GM12892 (cell line): ENCODE measurements around the gene ZNF821.
"Not testable (repeated sequence)": the region's sequence is repeated elsewhere in the genome, so short reads cannot be mapped to it uniquely, and the experiment has no call there.

Experiments
- DNase-seq: peaks from one replicate; pipeline ENCODE4 v3.0.0; 2011; ENCODE audit not compliant: insufficient read length
- FAIRE-seq: peaks from 2 replicates; lab custom pipeline; 2011; peaks lifted over from hg19 to GRCh38; lab: Jason Lieb, UNC
- POLR2A ChIP-seq: IDR thresholded peaks from 2 replicates; pipeline ENCODE4 v1.6.1; 2011; ENCODE audit warnings: low read depth, low read length, control low read depth
- POLR2AphosphoS5 ChIP-seq: IDR thresholded peaks from 2 replicates; pipeline ENCODE4 v1.6.1; 2011; ENCODE audit warnings: low read depth, low read length, control low read depth
- TAF1 ChIP-seq: IDR thresholded peaks from 2 replicates; pipeline ENCODE4 v1.6.1; 2011; ENCODE audit warnings: low read depth, mild to moderate bottlenecking, control low read depth, low read length, borderline replicate concordance

Gene ZNF821

GRCh38 chr16:71853413-71853812 is 30.6 kb downstream of the ZNF821 start:
- no peak; the same call in 1 of the 2 replicates for TF ChIP-seq POLR2AphosphoS5
- peak; percentile 54; the same call in 1 of the 2 replicates for TF ChIP-seq POLR2A
- DNase-seq = peak; percentile 66
- peak; percentile 88 for FAIRE-seq

- no peak for DNase-seq
- no peak for TF ChIP-seq TAF1
- TF ChIP-seq POLR2AphosphoS5 = 0 out of 2 replicates have a peak, but pooled peaks have one; percentile 6
- no peak for FAIRE-seq
Measured at GRCh38 chr16:71852561-71852960, 31.4 kb downstream of the ZNF821 start.

DNA sequence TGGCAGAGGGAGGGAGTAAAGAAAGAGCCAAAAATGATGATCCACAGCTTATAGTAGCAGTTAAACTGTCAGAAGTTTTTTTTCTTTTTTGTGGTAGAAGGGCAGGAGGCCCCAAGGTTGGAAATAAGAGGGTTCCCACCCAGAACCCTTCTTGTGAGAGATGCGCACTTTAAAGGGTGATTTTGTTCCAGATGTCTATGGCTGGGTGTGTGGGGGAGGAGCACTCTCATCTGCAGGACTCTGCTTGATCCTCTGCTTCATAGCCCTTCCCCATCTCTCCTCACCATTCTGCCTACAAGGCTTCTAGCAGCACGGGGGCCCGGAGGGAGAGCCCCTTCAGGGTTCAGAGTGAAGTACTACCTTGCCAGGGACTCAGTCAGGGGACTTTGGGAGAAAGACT is 31.8 kb downstream of the ZNF821 start:
- no peak for DNase-seq
- no peak for FAIRE-seq
- TF ChIP-seq POLR2A (no peak), POLR2AphosphoS5 (0 out of 2 replicates have a peak, but pooled peaks have one; percentile 14)

DNA sequence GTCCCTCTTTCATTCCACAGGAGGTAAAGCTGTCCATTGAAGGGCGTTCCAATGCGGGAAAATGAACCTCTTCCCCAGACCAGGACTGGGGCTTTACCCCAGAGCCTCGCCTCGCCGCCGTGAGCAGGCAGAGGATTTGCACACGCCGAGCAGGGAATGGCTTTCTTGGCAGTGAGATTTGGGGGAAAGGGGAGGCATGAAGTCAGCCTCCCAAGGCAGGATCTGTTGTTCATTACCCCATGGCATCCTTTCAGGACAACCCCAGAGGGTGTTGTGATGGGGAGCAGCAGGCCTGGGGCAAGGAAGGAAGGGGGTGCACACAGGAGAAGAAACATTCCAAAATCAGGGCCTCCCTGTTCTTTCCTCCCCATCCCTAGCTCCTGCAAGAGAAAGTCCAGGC is 32.2 kb downstream of the ZNF821 start:
- no peak for FAIRE-seq

DNA sequence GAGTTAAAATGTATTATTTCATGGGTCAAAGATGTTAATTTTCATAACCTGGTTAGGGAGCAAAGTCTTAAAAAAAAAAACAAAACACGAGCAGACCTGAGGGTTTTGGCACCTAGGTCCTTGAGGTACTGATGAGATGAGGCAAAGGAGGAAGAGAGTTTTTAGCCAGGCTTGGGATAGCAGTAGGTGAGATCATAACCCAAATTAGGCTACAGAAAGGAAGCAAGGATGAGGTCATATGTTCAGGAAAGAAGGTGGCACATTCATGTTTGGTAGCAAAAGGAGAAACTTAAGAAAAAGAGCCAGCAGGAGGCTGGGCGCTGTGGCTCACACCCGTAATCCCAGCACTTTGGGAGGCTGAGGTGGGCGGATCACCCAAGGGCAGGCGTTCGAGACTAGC is 35.4 kb downstream of the ZNF821 start:
- no peak for DNase-seq
- FAIRE-seq = no peak
- TF ChIP-seq POLR2AphosphoS5 (no peak), POLR2A (no peak), TAF1 (no peak)

More for the DNA sequence above, 32.2 kb downstream of the ZNF821 start:
- no peak for TF ChIP-seq POLR2AphosphoS5
- no peak for TF ChIP-seq TAF1
- TF ChIP-seq POLR2A = no peak
- DNase-seq = no peak

DNA sequence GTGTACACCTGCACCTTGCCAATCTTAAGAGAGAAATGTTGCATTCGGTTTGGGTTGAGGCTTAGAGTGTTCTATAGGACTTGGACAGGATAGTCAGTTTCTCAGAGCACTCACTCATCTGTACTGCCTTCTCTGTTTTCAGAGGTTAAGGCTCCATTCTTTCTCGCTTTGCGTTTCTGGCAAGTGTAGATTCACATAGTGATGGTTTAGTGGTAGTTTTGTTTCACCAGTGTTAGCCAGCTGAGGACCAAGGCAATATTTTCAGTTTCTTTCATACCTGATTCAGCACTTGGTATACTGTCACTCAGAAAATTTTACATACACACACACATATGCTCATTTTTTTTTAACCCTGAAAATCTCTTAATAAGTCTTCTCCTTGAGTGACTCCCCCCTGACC is 36.9 kb downstream of the ZNF821 start:
- no peak for DNase-seq
- FAIRE-seq = no peak
- TF ChIP-seq TAF1 (no peak), POLR2A (no peak), POLR2AphosphoS5 (no peak)

- TF ChIP-seq TAF1 (no peak), POLR2A (no peak), POLR2AphosphoS5 (no peak)
- FAIRE-seq = no peak
- DNase-seq = no peak
Measured at GRCh38 chr16:71846431-71846830, 37.6 kb downstream of the ZNF821 start.

- peak; percentile 94 for DNase-seq
- peak; percentile 89 for FAIRE-seq
- TF ChIP-seq TAF1 (peak; percentile 71), POLR2A (peak; percentile 86), POLR2AphosphoS5 (peak; percentile 68; the same call in 1 of the 2 replicates)
Measured at GRCh38 chr16:71845639-71846430, 38.1 kb downstream of the ZNF821 start, which contains the start of gene ATXN1L. Gene ATXN1L (plus strand): TSS chr16:71845976. CDS start chr16:71849741, 3,765 bp downstream.

GRCh38 chr16:71843572-71843971 is 40.4 kb downstream of the ZNF821 start:
- peak; percentile 36 for FAIRE-seq
- no peak for DNase-seq
- TF ChIP-seq TAF1 (no peak), POLR2AphosphoS5 (no peak), POLR2A (no peak)

- FAIRE-seq (no peak), DNase-seq (no peak)
- no peak for TF ChIP-seq TAF1
- no peak for TF ChIP-seq POLR2AphosphoS5
- TF ChIP-seq POLR2A = no peak
Measured at GRCh38 chr16:71840052-71840451, 43.9 kb downstream of the ZNF821 start.

DNA sequence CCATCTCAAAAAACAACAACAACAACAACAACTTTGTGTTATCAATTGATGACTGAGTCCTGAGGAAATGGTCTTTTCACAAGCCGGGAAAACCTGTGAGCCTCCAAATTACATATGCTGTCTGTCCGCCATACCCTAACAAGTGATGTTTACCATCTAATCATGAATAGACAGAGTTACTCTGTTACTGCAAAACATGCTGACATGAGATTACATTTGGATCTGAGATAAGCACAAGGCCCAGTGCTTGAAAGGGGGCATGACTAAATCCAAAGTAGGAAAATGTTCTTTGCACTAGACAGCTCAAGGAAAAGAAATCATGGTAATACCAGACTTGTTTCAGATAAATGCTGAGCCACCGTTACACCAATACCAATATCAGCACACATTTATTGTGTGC is 46.8 kb downstream of the ZNF821 start:
- TF ChIP-seq POLR2AphosphoS5 (no peak), POLR2A (no peak), TAF1 (no peak)
- FAIRE-seq = no peak

GRCh38 chr16:71834291-71834690 is 49.7 kb downstream of the ZNF821 start:
- no peak for DNase-seq
- no peak for FAIRE-seq
- TF ChIP-seq POLR2AphosphoS5 (no peak), POLR2A (no peak), TAF1 (no peak)

More for the DNA sequence above, 46.8 kb downstream of the ZNF821 start:
- DNase-seq = no peak

GRCh38 chr16:71832112-71832511 is 51.9 kb downstream of the ZNF821 start:
- DNase-seq, FAIRE-seq: not testable (repeated sequence)

DNA sequence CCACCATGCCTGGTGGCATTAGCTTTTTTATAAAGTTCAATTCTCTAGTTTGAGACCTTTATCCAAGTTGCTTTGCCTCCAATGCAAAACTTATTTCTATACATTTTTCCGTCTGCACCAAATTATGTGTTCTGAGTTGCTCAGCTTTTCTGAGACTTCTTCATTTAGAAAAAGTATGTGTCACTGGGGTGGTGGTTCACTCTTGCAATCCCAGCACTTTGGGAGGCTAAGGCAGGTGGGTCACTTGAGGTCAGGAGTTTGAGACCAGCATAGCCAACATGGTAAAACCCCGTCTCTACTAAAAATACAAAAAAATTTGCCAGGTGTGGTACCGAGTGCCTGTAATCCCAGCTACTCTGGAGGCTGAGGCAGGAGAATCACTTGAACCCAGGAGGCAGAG is 52.3 kb downstream of the ZNF821 start:
- not testable (repeated sequence) for FAIRE-seq, DNase-seq
